ENCODE data around the gene OR8D1. TPM values are rescaled to one million over a fixed set of nuclear protein-coding genes. Genes with fewer than 3 reads are reported as not detected.

The OR8D1 gene
- total RNA-seq, 1 experiment from 2014 or later = not detected

DNA sequence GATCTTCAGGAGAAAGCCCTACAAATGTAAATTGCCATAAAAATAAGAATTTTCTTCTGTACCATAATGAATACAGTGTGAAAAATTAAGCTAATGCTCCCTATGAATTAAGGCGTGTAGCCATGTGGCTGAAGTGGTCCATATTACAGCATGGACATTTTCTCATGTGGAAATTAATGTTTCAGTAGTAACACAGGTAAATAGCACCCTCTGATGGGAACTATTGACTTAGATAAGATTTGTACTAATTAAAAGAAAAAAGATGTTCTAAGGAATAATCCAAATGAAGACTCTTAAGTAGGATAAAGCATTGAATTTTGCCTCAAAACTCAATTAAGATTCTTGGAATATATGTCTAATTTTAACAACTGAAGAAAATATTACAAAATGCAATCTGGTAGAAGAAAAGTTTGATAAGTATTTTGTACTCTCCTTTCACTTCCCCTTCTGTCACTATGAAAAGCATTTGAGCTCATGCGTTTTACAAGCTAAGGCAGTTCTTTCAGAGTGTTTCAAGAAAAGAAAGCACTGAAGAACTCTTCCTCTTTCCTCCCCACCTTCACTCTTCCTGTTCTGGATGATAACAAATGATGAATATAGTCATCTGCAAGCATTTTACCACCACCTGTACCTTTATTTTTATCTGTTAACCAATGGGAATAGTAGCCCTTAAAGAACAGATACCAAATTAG lies 16.2 kb upstream of the OR8D1 start:
- Histone ChIP-seq H3K27ac (ENCODE audit: low read length) (no peak overlapping the region), H3K4me1 (ENCODE audit: control insufficient read depth, insufficient read depth, low read length) (no peaks in the 10 kb centered on the region), H3K27me3 (ENCODE audit: control insufficient read depth, insufficient read depth, low read length) (0 out of 2 replicates have a peak, but pooled peaks cover under 1% of the 10 kb centered on the region), H3K4me3 (ENCODE audit: low read depth in 2 of 2, low read length in 2 of 2) (no peak overlapping the region), H3K9me3 (ENCODE audit: control insufficient read depth, insufficient read depth, low read depth, low read length) (no peaks in the 10 kb centered on the region), H3K36me3 (ENCODE audit: control insufficient read depth, insufficient read depth, low read length) (no peaks in the 10 kb centered on the region)
- no TSS peak for BruUV-seq (replicated peaks)
- no peak for ATAC-seq
- no peak for TF ChIP-seq TCF7L2 (IDR thresholded peaks at IDR 0.05; ENCODE audit: low read depth, low read length)
- TF ChIP-seq SIN3A (IDR thresholded peaks at IDR 0.05; ENCODE audit: borderline replicate concordance, insufficient read depth, low read depth, low read length) = no peak
- TF ChIP-seq POLR2AphosphoS5 (IDR thresholded peaks at IDR 0.05; ENCODE audit: low read depth, low read length) = no peak
- TF ChIP-seq, protein P1, sequence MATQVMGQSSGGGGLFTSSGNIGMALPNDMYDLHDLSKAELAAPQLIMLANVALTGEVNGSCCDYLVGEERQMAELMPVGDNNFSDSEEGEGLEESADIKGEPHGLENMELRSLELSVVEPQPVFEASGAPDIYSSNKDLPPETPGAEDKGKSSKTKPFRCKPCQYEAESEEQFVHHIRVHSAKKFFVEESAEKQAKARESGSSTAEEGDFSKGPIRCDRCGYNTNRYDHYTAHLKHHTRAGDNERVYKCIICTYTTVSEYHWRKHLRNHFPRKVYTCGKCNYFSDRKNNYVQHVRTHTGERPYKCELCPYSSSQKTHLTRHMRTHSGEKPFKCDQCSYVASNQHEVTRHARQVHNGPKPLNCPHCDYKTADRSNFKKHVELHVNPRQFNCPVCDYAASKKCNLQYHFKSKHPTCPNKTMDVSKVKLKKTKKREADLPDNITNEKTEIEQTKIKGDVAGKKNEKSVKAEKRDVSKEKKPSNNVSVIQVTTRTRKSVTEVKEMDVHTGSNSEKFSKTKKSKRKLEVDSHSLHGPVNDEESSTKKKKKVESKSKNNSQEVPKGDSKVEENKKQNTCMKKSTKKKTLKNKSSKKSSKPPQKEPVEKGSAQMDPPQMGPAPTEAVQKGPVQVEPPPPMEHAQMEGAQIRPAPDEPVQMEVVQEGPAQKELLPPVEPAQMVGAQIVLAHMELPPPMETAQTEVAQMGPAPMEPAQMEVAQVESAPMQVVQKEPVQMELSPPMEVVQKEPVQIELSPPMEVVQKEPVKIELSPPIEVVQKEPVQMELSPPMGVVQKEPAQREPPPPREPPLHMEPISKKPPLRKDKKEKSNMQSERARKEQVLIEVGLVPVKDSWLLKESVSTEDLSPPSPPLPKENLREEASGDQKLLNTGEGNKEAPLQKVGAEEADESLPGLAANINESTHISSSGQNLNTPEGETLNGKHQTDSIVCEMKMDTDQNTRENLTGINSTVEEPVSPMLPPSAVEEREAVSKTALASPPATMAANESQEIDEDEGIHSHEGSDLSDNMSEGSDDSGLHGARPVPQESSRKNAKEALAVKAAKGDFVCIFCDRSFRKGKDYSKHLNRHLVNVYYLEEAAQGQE (IDR thresholded peaks at IDR 0.05; ENCODE audit: insufficient read depth in 1 of 2, low read depth in 2 of 2, low read length in 1 of 2) = no peak
- TF ChIP-seq, protein P2, sequence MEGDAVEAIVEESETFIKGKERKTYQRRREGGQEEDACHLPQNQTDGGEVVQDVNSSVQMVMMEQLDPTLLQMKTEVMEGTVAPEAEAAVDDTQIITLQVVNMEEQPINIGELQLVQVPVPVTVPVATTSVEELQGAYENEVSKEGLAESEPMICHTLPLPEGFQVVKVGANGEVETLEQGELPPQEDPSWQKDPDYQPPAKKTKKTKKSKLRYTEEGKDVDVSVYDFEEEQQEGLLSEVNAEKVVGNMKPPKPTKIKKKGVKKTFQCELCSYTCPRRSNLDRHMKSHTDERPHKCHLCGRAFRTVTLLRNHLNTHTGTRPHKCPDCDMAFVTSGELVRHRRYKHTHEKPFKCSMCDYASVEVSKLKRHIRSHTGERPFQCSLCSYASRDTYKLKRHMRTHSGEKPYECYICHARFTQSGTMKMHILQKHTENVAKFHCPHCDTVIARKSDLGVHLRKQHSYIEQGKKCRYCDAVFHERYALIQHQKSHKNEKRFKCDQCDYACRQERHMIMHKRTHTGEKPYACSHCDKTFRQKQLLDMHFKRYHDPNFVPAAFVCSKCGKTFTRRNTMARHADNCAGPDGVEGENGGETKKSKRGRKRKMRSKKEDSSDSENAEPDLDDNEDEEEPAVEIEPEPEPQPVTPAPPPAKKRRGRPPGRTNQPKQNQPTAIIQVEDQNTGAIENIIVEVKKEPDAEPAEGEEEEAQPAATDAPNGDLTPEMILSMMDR (IDR thresholded peaks at IDR 0.05) = no peak
- no peak for DNase-seq (ENCODE audit: low read depth, low spot score)
- ChIA-PET CTCF (no interaction called here), POLR2A (no interaction called here)
- in situ Hi-C loops (cut with HindIII; ENCODE audit: low pct_unique_long_range_greater_than_20kb, low sequenced_read_pairs) = no loop called here
- intact Hi-C loops (cut with micrococcal nuclease; ENCODE audit: unreplicated experiment) = loop anchor here (10.0 kb wide), 1 partner anchor 255 kb away; no protein-coding TSS in a partner anchor

DNA sequence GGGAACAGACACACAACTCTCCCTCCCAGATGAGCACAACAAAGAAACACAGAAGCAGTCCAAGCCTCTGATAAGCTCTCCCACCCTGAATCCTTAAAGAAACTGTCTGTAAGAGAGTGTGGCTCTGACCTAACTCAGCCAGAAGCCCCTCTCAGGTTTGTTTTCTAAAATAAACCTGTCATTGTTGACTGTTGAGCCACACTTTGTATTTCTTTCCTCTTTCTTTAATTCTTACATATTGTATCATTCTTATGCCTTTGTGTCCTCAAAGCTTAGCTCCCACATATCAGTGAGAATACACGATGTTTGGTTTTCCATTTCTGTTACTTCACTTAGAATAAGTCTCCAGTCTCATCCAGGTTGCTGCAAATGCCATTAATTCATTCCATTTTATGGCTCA lies 14.0 kb upstream of the OR8D1 start:
- Histone ChIP-seq H3K9me3 (ENCODE audit: control insufficient read depth, insufficient read depth, low read depth, low read length) (no peaks in the 10 kb centered on the region), H3K4me1 (ENCODE audit: control insufficient read depth, insufficient read depth, low read length) (no peaks in the 10 kb centered on the region), H3K36me3 (ENCODE audit: control insufficient read depth, insufficient read depth, low read length) (no peaks in the 10 kb centered on the region), H3K4me3 (ENCODE audit: low read depth in 2 of 2, low read length in 2 of 2) (no peak overlapping the region), H3K27ac (ENCODE audit: low read length) (no peak overlapping the region), H3K27me3 (ENCODE audit: control insufficient read depth, insufficient read depth, low read length) (no peaks in the 10 kb centered on the region)
- in situ Hi-C loops (cut with HindIII; ENCODE audit: low pct_unique_long_range_greater_than_20kb, low sequenced_read_pairs) = no loop called here
- TF ChIP-seq, protein P2 (IDR thresholded peaks at IDR 0.05) = no peak
- TF ChIP-seq SIN3A (IDR thresholded peaks at IDR 0.05; ENCODE audit: borderline replicate concordance, insufficient read depth, low read depth, low read length) (no peak), POLR2AphosphoS5 (IDR thresholded peaks at IDR 0.05; ENCODE audit: low read depth, low read length) (no peak), TCF7L2 (IDR thresholded peaks at IDR 0.05; ENCODE audit: low read depth, low read length) (no peak)
- TF ChIP-seq, protein P1 (IDR thresholded peaks at IDR 0.05; ENCODE audit: insufficient read depth in 1 of 2, low read depth in 2 of 2, low read length in 1 of 2) = no peak
- no TSS peak for BruUV-seq (replicated peaks)
- ChIA-PET CTCF (no interaction called here), POLR2A (no interaction called here)
- no peak for ATAC-seq
- intact Hi-C loops (cut with micrococcal nuclease; ENCODE audit: unreplicated experiment) = loop anchor here (10.0 kb wide), 1 partner anchor 253 kb away; no protein-coding TSS in a partner anchor
- no peak for DNase-seq (ENCODE audit: low read depth, low spot score)
